Left ventricle myocardium inferior (tissue), 1 donor: ENCODE results near the gene ZNF77. TPM values are rescaled to one million over a fixed set of nuclear protein-coding genes. Genes with fewer than 3 reads are reported as not detected.
"Not testable (repeated sequence)": the region's sequence is repeated elsewhere in the genome, so short reads cannot be mapped to it uniquely, and the experiment has no call there.

Source experiments
- DNase-seq: peaks from one replicate; pipeline ENCODE4 v3.0.0-alpha.2; 2020
- H3K27ac ChIP-seq: fragments of 200-600 bp; replicated peaks from 2 replicates; pipeline ENCODE4 v1.8.0; 2021
- H3K27me3 ChIP-seq: fragments of 200-600 bp; 2 replicates; pipeline ENCODE4 v1.8.0; 2021; ENCODE audit warnings: low read depth
- H3K36me3 ChIP-seq: fragments of 200-600 bp; 2 replicates; pipeline ENCODE4 v1.8.0; 2021
- H3K4me1 ChIP-seq: fragments of 200-600 bp; 2 replicates; pipeline ENCODE4 v1.8.0; 2021
- H3K4me3 ChIP-seq: fragments of 200-600 bp; 2 replicates; pipeline ENCODE4 v1.8.0; 2021; ENCODE audit warnings: mild to moderate bottlenecking, moderate library complexity
- H3K9me3 ChIP-seq: fragments of 200-600 bp; replicated peaks from 2 replicates; pipeline ENCODE4 v1.8.0; 2021
- intact Hi-C: fragments of 100-400 bp; cut with micrococcal nuclease; formaldehyde crosslinking; loops from one replicate; pipeline ENCODE4 v1.11.0; 2022
- long read RNA-seq: library from polyadenylated mRNA; unstranded; transcript quantifications from one replicate; pipeline ENCODE4 v2.0.0, GENCODE V29; 2021
- total RNA-seq: library from RNA; stranded (reverse); fragmentation: NEBNext Ultra II Directional; extraction: Animal tissue kit (Norgen Biotek cat#: 25700); gene quantifications from one replicate; pipeline ENCODE4 v1.2.1, GENCODE V29; 2021
- TF ChIP-seq, protein P1 (sequence below): fragments of 200-600 bp; IDR thresholded peaks from 2 replicates; pipeline ENCODE4 v1.8.0; 2021; ENCODE audit warnings: antibody characterized with exemption, mild to moderate bottlenecking, borderline replicate concordance
- donor health status: DM: no; HTN: yes; CAD: no; lungs with severe emphysema.

ZNF77 gene
- 1.6 TPM for total RNA-seq
- long read RNA-seq, partial matches to known transcripts = 0 of 2 reads
- long read RNA-seq, other reads (novel, unspliced or antisense) = 0 of 2 reads

DNA sequence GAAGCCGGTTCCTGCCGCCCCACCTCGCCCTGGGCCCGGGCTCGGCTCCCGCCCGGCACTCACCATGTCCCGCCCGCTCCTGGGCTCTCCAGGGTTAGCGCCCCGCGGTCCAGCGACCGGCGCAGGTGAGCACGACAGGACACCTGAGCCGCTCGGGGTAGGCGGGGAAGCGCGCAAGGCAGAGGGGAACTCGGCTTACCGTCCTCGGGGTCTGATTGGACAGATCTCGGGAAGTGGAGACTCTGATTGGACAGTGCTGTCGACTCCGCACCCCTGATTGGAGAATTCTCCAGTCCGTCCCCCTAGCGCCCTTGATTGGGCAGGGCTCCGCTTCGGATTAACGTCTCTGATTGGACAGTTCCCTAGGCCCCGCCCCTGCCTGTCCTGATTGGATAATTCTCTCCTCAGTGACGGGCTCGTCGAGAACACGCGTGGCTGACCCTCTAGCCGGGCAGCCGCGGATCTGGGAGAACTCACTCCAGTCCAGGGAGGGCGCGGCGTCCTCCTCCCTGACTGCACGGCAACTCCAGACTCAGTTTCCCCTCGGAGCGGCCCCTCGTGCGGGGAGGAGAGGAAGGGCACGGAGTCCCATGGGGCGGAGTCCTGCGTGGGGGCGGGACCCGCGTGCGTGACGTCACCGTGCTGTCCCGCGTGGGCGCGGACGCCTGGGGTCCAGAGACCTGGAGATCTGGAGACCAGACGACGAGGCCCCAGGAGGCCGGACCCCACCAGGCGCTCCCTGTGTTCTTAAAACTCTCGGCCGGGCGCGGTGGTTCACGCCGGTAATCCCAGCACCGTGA, at the start of gene ZNF77:
ZNF77 (minus strand) TSS at position 197 of the 800 bp plus-strand sequence; CDS start at position 66, 131 bp downstream.
- peak within 1 kb of the TSS; percentile 94 for H3K4me3 ChIP-seq
- no peaks in the 10 kb centered on the region for H3K27me3 ChIP-seq
- TF ChIP-seq, protein P1, sequence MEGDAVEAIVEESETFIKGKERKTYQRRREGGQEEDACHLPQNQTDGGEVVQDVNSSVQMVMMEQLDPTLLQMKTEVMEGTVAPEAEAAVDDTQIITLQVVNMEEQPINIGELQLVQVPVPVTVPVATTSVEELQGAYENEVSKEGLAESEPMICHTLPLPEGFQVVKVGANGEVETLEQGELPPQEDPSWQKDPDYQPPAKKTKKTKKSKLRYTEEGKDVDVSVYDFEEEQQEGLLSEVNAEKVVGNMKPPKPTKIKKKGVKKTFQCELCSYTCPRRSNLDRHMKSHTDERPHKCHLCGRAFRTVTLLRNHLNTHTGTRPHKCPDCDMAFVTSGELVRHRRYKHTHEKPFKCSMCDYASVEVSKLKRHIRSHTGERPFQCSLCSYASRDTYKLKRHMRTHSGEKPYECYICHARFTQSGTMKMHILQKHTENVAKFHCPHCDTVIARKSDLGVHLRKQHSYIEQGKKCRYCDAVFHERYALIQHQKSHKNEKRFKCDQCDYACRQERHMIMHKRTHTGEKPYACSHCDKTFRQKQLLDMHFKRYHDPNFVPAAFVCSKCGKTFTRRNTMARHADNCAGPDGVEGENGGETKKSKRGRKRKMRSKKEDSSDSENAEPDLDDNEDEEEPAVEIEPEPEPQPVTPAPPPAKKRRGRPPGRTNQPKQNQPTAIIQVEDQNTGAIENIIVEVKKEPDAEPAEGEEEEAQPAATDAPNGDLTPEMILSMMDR = peak; percentile 25
- peak within 1 kb of the TSS; percentile 88 for H3K27ac ChIP-seq
- H3K36me3 ChIP-seq = no peaks in the 10 kb centered on the region
- peak; percentile 99 for DNase-seq
- H3K9me3 ChIP-seq = no peaks in the 10 kb centered on the region
- peaks cover 37% of the 10 kb centered on the region for H3K4me1 ChIP-seq
- intact Hi-C loops = no loop called here

GRCh38 chr19:2993579-2993978, 48.8 kb upstream of the ZNF77 start:
- intact Hi-C loops = no loop called here
- H3K36me3 ChIP-seq = peaks cover 12% of the 10 kb centered on the region
- TF ChIP-seq, protein P1 = no peak
- H3K27me3 ChIP-seq = no peaks in the 10 kb centered on the region
- H3K4me3 ChIP-seq = no peak overlapping the region
- DNase-seq = no peak
- H3K4me1 ChIP-seq = no peaks in the 10 kb centered on the region
- no peaks in the 10 kb centered on the region for H3K9me3 ChIP-seq
- no peak overlapping the region for H3K27ac ChIP-seq

- intact Hi-C loops = no loop called here
- H3K9me3 ChIP-seq = no peaks in the 10 kb centered on the region
- peaks cover 9% of the 10 kb centered on the region for H3K36me3 ChIP-seq
Observed at GRCh38 chr19:2992958-2993357, 48.2 kb upstream of the ZNF77 start.

DNA sequence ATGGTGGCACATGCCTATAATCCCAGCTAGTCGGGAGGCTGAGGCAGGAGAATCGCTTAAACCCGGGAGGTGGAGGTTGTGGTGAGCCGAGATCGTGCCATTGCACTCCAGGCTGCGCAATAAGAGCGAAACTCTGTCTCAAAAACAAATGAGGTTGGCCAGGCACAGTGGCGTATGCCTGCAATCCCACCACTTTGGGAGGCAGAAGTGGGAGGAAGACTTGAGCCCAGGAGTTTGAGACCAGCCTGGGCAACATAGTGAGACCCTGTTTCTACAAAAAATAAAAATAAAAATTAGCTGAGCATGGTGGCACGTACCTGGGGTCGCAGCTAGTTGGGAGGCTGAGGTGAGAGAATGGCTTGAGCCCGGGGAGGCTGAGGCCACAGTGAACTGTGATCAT, 47.6 kb upstream of the ZNF77 start:
- H3K4me3 ChIP-seq, DNase-seq, H3K9me3 ChIP-seq, H3K27ac ChIP-seq, H3K27me3 ChIP-seq, intact Hi-C loops, H3K36me3 ChIP-seq, H3K4me1 ChIP-seq: not testable (repeated sequence)

More at GRCh38 chr19:2992958-2993357, 48.2 kb upstream of the ZNF77 start:
- Histone ChIP-seq H3K4me1 (no peaks in the 10 kb centered on the region), H3K27me3 (no peaks in the 10 kb centered on the region), H3K4me3 (no peak overlapping the region), H3K27ac (no peak overlapping the region)
- DNase-seq = no peak
- TF ChIP-seq, protein P1 = no peak

- Histone ChIP-seq H3K4me1 (peaks cover 3% of the 10 kb centered on the region), H3K9me3 (no peaks in the 10 kb centered on the region), H3K27me3 (no peaks in the 10 kb centered on the region), H3K27ac (no peak overlapping the region), H3K4me3 (no peak overlapping the region), H3K36me3 (no peaks in the 10 kb centered on the region)
- DNase-seq = no peak
- intact Hi-C loops = no loop called here
- TF ChIP-seq, protein P1 = no peak
Observed at GRCh38 chr19:2989236-2989946, 44.6 kb upstream of the ZNF77 start.
